ENCODE measurements around the gene UTY.

- TF ChIP-seq POLR2AphosphoS5 (IDR thresholded peaks at IDR 0.05): no peak
- TF ChIP-seq POLR2A (IDR thresholded peaks at IDR 0.05; ENCODE audit: low read depth): no peak
- no peak for TF ChIP-seq CTCF (IDR thresholded peaks at IDR 0.05)
- TF ChIP-seq EP300 (IDR thresholded peaks at IDR 0.05): no peak
These were observed 128.4 kb downstream of the UTY start for GRCh38 chrY:13351443-13351842.
